Thoracic aorta (tissue), 2 donors: ENCODE measurements around the gene YIPF5. TPM values are rescaled to one million over a fixed set of nuclear protein-coding genes. Genes with fewer than 3 reads are reported as not detected.

Experiments used
- ATAC-seq: fragments of 150-250 bp; one replicate; pipeline ENCODE4 v1.8.0; 2017; ENCODE audit warnings: low read depth; ENCODE audit not compliant: insufficient number of reproducible peaks, low FRiP score
- DNase-seq: peaks from one replicate; pipeline ENCODE4 v3.0.0-alpha.2; 2020; ENCODE audit warnings: low spot score
- H3K27ac ChIP-seq, 2 donors: fragments of 200-600 bp; sonication (generic); 1 replicate in 1 of 2; 2 replicates in 1 of 2; pipeline ENCODE4 v1.5.1; 2016; ENCODE audit warnings: mild to moderate bottlenecking in 2 of 2, moderate library complexity in 2 of 2
- H3K27me3 ChIP-seq: fragments of 200-600 bp; sonication (generic); replicated peaks from 2 replicates; pipeline ENCODE4 v1.6.0; 2016; ENCODE audit warnings: mild to moderate bottlenecking; ENCODE audit not compliant: insufficient read depth
- H3K36me3 ChIP-seq: fragments of 200-600 bp; sonication (generic); one replicate; pipeline ENCODE4 v1.5.1; 2016
- H3K4me1 ChIP-seq, 2 donors: fragments of 200-600 bp; sonication (generic); 1 replicate in 1 of 2; 2 replicates in 1 of 2; pipeline versions ENCODE4 v1.5.1 to v1.6.0; 2016; ENCODE audit warnings: low read depth in 2 of 2, mild to moderate bottlenecking in 1 of 2; ENCODE audit not compliant: control insufficient read depth in 1 of 2
- H3K4me3 ChIP-seq: fragments of 200-600 bp; sonication (generic); 2 replicates; pipeline ENCODE4 v1.5.1; 2016; ENCODE audit warnings: mild to moderate bottlenecking
- H3K9me3 ChIP-seq: fragments of 200-600 bp; sonication (generic); 2 replicates; pipeline ENCODE4 v1.5.1; 2016
- CTCF ChIP-seq: fragments of 200-600 bp; sonication (generic); IDR thresholded peaks from one replicate; pipeline ENCODE4 v1.5.1; 2019; ENCODE audit warnings: antibody characterized with exemption
- total RNA-seq, 2 donors: library from RNA; depleted of rRNA; stranded (reverse); fragments of >200 nt; gene quantifications; one replicate each; pipeline versions ENCODE4 v1.1.0 to v1.2.3, GENCODE V29; 2016

YIPF5 gene
- total RNA-seq, 2 donors from 2014 or later, result 41.2 to 45.4 TPM

GRCh38 chr5:144122081-144122480 is 48.4 kb downstream of the YIPF5 start:
- H3K27ac ChIP-seq, result no peak overlapping the region
- no peaks in the 10 kb centered on the region for H3K4me1 ChIP-seq
- H3K9me3 ChIP-seq, result no peaks in the 10 kb centered on the region
- no peaks in the 10 kb centered on the region for H3K27me3 ChIP-seq
- no peak for ATAC-seq
- no peak overlapping the region for H3K4me3 ChIP-seq
- TF ChIP-seq CTCF, result no peak
- no peak for DNase-seq
- no peaks in the 10 kb centered on the region for H3K36me3 ChIP-seq

- ATAC-seq, result no peak
- H3K9me3 ChIP-seq, result no peaks in the 10 kb centered on the region
- H3K4me3 ChIP-seq, result no peak overlapping the region
- no peak for TF ChIP-seq CTCF
- H3K4me1 ChIP-seq, result no peaks in the 10 kb centered on the region
- no peak for DNase-seq
- H3K27me3 ChIP-seq, result no peaks in the 10 kb centered on the region
- H3K27ac ChIP-seq, result no peak overlapping the region
- H3K36me3 ChIP-seq, result no peaks in the 10 kb centered on the region
These were observed 48.9 kb downstream of the YIPF5 start for GRCh38 chr5:144121577-144121976.

GRCh38 chr5:144120661-144121180 is 49.7 kb downstream of the YIPF5 start:
- Histone ChIP-seq H3K4me1 (no peaks in the 10 kb centered on the region), H3K36me3 (no peaks in the 10 kb centered on the region), H3K9me3 (no peaks in the 10 kb centered on the region), H3K27me3 (no peaks in the 10 kb centered on the region), H3K27ac (no peak overlapping the region), H3K4me3 (no peak overlapping the region)
- DNase-seq, result no peak
- no peak for ATAC-seq
- TF ChIP-seq CTCF, result no peak

- DNase-seq (no peak), ATAC-seq (no peak)
- H3K4me1 ChIP-seq, result no peaks in the 10 kb centered on the region
These were observed 53.0 kb downstream of the YIPF5 start for GRCh38 chr5:144117412-144117811.

GRCh38 chr5:144114571-144114970 is 55.9 kb downstream of the YIPF5 start:
- no peak for ATAC-seq
- DNase-seq, result no peak
- Histone ChIP-seq H3K36me3 (no peaks in the 10 kb centered on the region), H3K9me3 (no peaks in the 10 kb centered on the region), H3K4me1 (no peaks in the 10 kb centered on the region), H3K4me3 (no peak overlapping the region), H3K27ac (no peak overlapping the region), H3K27me3 (no peaks in the 10 kb centered on the region)
- no peak for TF ChIP-seq CTCF

More at GRCh38 chr5:144117412-144117811, 53.0 kb downstream of the YIPF5 start:
- Histone ChIP-seq H3K27ac (no peak overlapping the region), H3K27me3 (no peaks in the 10 kb centered on the region), H3K9me3 (no peaks in the 10 kb centered on the region), H3K36me3 (no peaks in the 10 kb centered on the region), H3K4me3 (no peak overlapping the region)
- TF ChIP-seq CTCF, result no peak

Other genes with a start within 250 kb of the YIPF5 start
- gene KCTD16, start 214 bp upstream of the YIPF5 start, total RNA-seq, result under 1 TPM; 0.27 to 0.35 TPM